SU-DHL-6 (cell line): ENCODE data around the gene TAB2.

ENCODE experiments used
- H2AFZ ChIP-seq: fragments of 200-600 bp; sonication (generic); 2 replicates; pipeline ENCODE4 v1.6.1; 2014; ENCODE audit warnings: low read depth, mild to moderate bottlenecking, moderate library complexity, mixed read lengths, antibody characterized with exemption, low read length; ENCODE audit not compliant: severe bottlenecking
- H3F3A ChIP-seq: fragments of 200-600 bp; shearing (Covaris generic); 2 replicates; pipeline ENCODE4 v1.6.0; 2016; ENCODE audit warnings: antibody characterized with exemption, mild to moderate bottlenecking; ENCODE audit not compliant: insufficient read depth
- H3K27ac ChIP-seq: fragments of 200-600 bp; sonication (generic); 2 replicates; pipeline ENCODE4 v1.5.1; 2016; ENCODE audit warnings: low read depth, mild to moderate bottlenecking, low read length, moderate library complexity, mixed read lengths
- H3K27me3 ChIP-seq: fragments of 200-600 bp; sonication (generic), shearing (Covaris generic); 2 replicates; pipeline ENCODE4 v1.6.0; 2014; ENCODE audit warnings: mild to moderate bottlenecking, low read length
- H3K36me3 ChIP-seq: fragments of 200-600 bp; sonication (generic); 2 replicates; pipeline ENCODE4 v1.6.1; 2014; ENCODE audit warnings: mild to moderate bottlenecking, low read length, mixed read lengths
- H3K4me2 ChIP-seq: fragments of 300-600, 200-600 bp; shearing (Covaris generic), sonication (generic); 2 replicates; pipeline ENCODE4 v1.6.0; 2014; ENCODE audit warnings: low read length, low read depth, mild to moderate bottlenecking; ENCODE audit not compliant: poor library complexity, severe bottlenecking
- H3K4me3 ChIP-seq: fragments of 200-600 bp; sonication (generic); 2 replicates; pipeline ENCODE4 v1.5.1; 2014; ENCODE audit warnings: antibody characterized with exemption, low read length, mild to moderate bottlenecking, mixed read lengths; ENCODE audit not compliant: insufficient read depth, poor library complexity, severe bottlenecking
- H3K79me2 ChIP-seq: fragments of 200-600 bp; sonication (generic); 2 replicates; pipeline ENCODE4 v1.6.1; 2014; ENCODE audit warnings: mild to moderate bottlenecking, low read length, moderate library complexity; ENCODE audit not compliant: insufficient read depth
- H3K9ac ChIP-seq: fragments of 200-600 bp; sonication (generic); 2 replicates; pipeline ENCODE4 v1.7.0; 2014; ENCODE audit warnings: mild to moderate bottlenecking, low read length
- H3K9me2 ChIP-seq: fragments of 200-600 bp; sonication (generic); replicated peaks from 2 replicates; pipeline ENCODE4 v1.6.1; 2014; ENCODE audit warnings: low read length; ENCODE audit not compliant: insufficient read depth
- H3K9me3 ChIP-seq: fragments of 200-600 bp; sonication (generic); 2 replicates; pipeline ENCODE4 v1.6.1; 2014; ENCODE audit warnings: low read length, mixed read lengths; ENCODE audit not compliant: insufficient read depth
- H4K20me1 ChIP-seq: fragments of 200-600 bp; sonication (generic); 2 replicates; pipeline ENCODE4 v1.6.1; 2014; ENCODE audit warnings: low read depth, mild to moderate bottlenecking, antibody characterized with exemption, low read length, moderate library complexity, mixed read lengths
- EZH2phosphoT487 ChIP-seq: fragments of 200-600 bp; sonication (generic), shearing (Covaris generic); conservative IDR thresholded peaks from 2 replicates; pipeline ENCODE4 v1.6.1; 2018; ENCODE audit warnings: mild to moderate bottlenecking, antibody characterized with exemption, low read length, moderate library complexity, mixed read lengths
- TF ChIP-seq, protein P1 (sequence below): fragments of 200-600 bp; sonication (generic); IDR thresholded peaks from one replicate; pipeline ENCODE4 v1.5.1; 2017; ENCODE audit warnings: antibody characterized with exemption, mild to moderate bottlenecking, low read length, moderate library complexity; ENCODE audit not compliant: insufficient read depth, poor library complexity, severe bottlenecking

The TAB2 gene

DNA sequence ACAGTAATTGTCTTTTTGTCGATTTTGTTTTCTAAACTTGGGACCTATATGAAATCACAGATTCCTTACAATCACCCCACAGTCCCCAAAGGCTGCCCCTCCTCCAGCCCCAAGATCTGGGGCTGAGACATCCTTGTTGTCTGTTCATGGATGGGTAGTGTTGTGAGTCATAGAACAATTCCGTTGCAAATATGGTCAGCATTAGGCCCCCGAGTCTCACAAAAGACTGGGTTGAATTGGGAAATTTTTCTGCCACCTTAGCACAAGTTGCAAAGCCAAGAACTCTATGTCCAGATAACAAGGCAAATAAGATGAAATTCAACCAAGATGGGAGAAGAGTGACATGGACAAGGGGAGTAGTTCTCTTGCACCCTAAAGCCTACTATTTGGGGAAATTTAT, 10.5 kb upstream of the TAB2 start:
- Histone ChIP-seq H3K4me3 (no peak overlapping the region), H3K9me3 (no peaks in the 10 kb centered on the region), H3F3A (no peaks in the 10 kb centered on the region), H3K4me2 (no peak overlapping the region), H2AFZ (no peak overlapping the region), H3K27me3 (no peaks in the 10 kb centered on the region), H4K20me1 (no peaks in the 10 kb centered on the region), H3K9ac (no peak overlapping the region), H3K27ac (no peak overlapping the region), H3K36me3 (no peaks in the 10 kb centered on the region), H3K9me2 (no peaks in the 10 kb centered on the region), H3K79me2 (no peaks in the 10 kb centered on the region)
- TF ChIP-seq, protein P1, sequence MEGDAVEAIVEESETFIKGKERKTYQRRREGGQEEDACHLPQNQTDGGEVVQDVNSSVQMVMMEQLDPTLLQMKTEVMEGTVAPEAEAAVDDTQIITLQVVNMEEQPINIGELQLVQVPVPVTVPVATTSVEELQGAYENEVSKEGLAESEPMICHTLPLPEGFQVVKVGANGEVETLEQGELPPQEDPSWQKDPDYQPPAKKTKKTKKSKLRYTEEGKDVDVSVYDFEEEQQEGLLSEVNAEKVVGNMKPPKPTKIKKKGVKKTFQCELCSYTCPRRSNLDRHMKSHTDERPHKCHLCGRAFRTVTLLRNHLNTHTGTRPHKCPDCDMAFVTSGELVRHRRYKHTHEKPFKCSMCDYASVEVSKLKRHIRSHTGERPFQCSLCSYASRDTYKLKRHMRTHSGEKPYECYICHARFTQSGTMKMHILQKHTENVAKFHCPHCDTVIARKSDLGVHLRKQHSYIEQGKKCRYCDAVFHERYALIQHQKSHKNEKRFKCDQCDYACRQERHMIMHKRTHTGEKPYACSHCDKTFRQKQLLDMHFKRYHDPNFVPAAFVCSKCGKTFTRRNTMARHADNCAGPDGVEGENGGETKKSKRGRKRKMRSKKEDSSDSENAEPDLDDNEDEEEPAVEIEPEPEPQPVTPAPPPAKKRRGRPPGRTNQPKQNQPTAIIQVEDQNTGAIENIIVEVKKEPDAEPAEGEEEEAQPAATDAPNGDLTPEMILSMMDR: no peak
- no peak for TF ChIP-seq EZH2phosphoT487

DNA sequence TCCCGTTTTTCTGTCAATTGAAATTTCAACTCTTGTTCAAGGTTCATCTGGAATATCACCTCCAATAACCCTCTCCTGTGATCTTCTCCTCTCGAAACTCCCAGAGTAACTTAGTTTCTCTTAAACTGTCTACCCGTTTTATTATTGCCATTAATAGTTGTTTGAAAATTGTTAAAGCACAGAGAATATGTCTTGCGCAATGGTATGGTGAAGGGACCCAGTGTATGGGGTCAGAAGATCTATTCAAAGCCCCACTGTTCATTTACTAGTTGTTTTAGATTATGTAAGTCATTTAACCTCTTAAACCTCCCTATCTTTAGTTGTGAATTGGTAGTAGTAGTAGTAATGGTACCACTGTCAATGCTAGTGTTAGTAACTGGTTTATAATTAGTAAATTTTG, 6.2 kb upstream of the TAB2 start:
- no peak overlapping the region for H3K4me3 ChIP-seq
- no peak overlapping the region for H3K27ac ChIP-seq
- H3K4me2 ChIP-seq: no peak overlapping the region
- H3K9ac ChIP-seq: no peak overlapping the region
- no peaks in the 10 kb centered on the region for H3K9me3 ChIP-seq
- H3F3A ChIP-seq: peaks cover 10% of the 10 kb centered on the region; the same call in 1 of the 2 replicates
- no peaks in the 10 kb centered on the region for H4K20me1 ChIP-seq
- H3K36me3 ChIP-seq: no peaks in the 10 kb centered on the region
- TF ChIP-seq, protein P1: no peak
- TF ChIP-seq EZH2phosphoT487: no peak
- H3K79me2 ChIP-seq: no peaks in the 10 kb centered on the region
- no peak overlapping the region for H2AFZ ChIP-seq
- H3K27me3 ChIP-seq: no peaks in the 10 kb centered on the region
- H3K9me2 ChIP-seq: no peaks in the 10 kb centered on the region

DNA sequence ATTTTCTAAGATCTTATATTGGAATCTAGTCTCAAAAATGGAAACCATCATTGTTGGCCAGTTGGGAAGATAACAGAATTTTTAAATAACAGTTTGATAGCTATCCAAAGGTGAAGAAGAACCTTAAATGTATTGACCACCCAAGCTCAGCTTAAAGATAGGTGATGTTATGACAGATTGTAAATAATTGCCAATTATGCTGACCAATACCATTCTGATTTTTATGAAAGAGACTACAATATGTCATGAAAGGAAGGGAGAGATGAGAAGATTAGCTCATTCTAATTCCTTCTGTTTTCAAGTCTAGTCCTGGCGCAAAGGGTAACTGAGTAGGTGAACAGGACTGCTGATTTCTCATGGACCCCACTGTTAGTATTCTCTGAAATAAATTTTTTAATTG, 5.7 kb upstream of the TAB2 start:
- Histone ChIP-seq H3K79me2 (no peaks in the 10 kb centered on the region), H3K27me3 (no peaks in the 10 kb centered on the region), H3K4me2 (no peak overlapping the region), H3K9me3 (no peaks in the 10 kb centered on the region), H3K9me2 (no peaks in the 10 kb centered on the region), H3K36me3 (no peaks in the 10 kb centered on the region), H3K9ac (no peak overlapping the region), H4K20me1 (no peaks in the 10 kb centered on the region), H2AFZ (no peak overlapping the region), H3K27ac (no peak overlapping the region), H3F3A (peaks cover 13% of the 10 kb centered on the region; the same call in 1 of the 2 replicates), H3K4me3 (no peak overlapping the region)
- TF ChIP-seq, protein P1: no peak
- no peak for TF ChIP-seq EZH2phosphoT487

- Histone ChIP-seq H4K20me1 (no peaks in the 10 kb centered on the region), H3K79me2 (no peaks in the 10 kb centered on the region), H3K9ac (no peak overlapping the region), H3K4me3 (no peak overlapping the region), H2AFZ (no peak overlapping the region), H3K36me3 (no peaks in the 10 kb centered on the region), H3K4me2 (no peak overlapping the region), H3F3A (peaks cover 13% of the 10 kb centered on the region; the same call in 1 of the 2 replicates), H3K9me3 (no peaks in the 10 kb centered on the region), H3K27ac (no peak overlapping the region), H3K27me3 (no peaks in the 10 kb centered on the region), H3K9me2 (no peaks in the 10 kb centered on the region)
- TF ChIP-seq, protein P1: no peak
- TF ChIP-seq EZH2phosphoT487: no peak
Measured at GRCh38 chr6:149313070-149313469, 4.4 kb upstream of the TAB2 start.
